ENCODE measurements around the gene CDH13.
A peak's percentile ranks its signal among the peaks of the same experiment; 100 is the strongest.

Gene CDH13

DNA sequence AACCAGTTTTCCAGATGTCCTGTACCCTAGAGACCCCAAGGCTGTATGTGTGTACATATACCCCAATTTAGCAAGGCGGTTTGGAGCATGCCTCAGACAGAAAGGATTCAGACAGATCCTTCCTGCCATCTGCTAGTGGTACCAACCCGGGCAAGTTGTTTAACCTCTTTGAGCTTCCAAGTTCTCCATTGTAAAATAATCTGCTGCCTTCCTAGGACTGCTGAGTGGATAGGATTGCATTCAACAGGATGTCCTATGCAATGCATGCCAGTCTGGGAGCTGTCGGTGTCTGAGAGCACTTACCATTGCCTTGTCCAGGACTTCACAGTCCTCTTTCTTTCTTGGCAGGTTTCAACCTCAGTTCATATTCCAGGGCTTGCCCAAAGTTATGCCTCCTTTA lies 1.9 kb downstream of the CDH13 start:
- no peak for DNase-seq

DNA sequence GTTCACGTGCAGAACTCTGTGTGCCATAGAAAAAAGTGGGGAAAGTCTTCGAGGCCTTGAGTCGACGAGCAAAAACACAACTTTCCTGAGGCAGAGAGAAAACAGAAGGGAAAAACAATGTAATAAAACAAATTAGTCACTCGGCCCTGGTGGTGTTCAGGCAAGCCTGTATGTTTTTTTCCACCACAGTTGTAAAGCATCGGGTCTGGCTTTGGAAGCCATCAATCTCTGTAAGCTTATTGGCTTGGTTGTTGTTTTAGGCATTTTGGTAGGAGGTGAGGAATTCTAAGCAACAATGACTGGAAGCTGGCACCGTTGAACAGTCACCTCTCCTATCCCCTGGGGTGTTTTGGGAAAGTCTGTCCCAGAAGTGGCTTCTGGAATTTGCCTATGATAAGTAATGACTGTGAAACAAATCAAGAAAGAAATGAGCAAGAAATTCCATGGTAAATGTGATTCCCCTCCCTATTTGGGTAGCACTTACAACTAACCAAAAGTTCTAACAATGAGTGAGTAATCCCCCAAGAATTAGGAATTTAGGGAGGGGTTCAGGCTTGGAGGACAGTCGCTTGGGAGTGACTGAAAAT lies 2.8 kb downstream of the CDH13 start:
- DNase-seq: no peak

DNA sequence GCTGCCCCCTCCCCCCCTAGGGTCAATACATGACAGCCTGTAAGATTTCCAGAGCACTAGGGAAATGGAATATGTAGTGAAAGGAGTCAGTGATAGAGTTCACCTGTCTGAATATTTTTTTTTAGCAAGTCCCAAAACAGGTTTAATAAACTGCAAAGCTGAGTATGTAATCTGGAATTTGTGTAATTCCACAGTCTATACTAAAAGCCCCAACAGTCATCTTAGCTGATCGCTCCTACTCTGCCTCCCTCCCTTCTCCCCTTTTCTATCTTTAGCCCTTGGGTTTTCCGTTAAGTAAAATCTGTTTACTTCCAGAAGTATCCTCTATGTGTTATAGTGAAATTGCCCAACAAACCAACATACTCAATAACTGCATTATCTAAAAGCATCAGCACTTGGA lies 3.5 kb downstream of the CDH13 start:
- DNase-seq: no peak

GRCh38 chr16:82630688-82631087 lies 3.9 kb downstream of the CDH13 start:
- no peak for DNase-seq

DNA sequence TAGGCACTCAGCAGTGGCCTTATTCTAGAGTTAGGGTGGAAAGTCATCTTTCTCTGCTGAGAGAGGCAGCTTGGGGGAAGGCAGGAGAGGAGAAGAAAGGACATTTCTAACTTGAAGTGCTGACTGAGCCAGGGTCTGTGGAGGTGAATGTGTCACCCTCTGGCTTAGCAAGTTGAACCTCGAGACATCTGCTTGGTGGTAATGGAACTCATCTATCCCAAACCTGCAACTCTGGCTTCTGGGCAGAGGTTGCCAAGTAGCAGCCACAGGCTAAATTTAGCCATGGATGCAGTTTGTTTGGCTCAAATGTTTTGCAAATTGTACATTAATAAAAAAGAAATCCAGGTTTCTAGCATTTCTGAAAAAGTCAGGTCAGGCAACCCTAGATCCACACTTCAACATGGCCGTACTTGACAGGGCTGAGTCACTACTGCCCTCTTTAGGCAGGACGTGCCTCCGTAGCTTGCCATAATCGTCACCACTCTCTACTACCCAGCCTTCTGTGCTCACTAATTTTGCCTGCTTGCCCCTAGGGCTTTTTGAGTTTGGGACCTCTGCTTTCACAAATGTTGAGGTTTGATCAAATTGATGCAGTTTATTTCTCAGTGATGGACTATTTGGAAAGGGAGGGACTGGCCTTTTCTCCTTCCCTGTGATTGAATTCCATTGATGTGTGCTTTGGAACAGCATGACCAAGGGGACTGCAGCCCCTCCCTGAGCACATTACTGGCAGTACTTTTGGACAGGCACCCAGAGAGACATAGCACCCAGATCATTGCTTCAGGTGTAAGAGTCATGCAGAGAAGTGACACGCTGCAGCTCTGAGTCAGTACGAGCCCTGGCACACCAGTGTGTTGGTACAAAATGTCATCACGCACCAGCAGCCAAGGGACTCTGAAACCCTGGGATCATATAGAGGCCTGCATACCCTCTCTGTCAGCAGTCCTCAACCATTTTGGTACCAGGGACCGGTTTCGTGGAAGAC lies 5.2 kb downstream of the CDH13 start:
- no peak for DNase-seq

DNA sequence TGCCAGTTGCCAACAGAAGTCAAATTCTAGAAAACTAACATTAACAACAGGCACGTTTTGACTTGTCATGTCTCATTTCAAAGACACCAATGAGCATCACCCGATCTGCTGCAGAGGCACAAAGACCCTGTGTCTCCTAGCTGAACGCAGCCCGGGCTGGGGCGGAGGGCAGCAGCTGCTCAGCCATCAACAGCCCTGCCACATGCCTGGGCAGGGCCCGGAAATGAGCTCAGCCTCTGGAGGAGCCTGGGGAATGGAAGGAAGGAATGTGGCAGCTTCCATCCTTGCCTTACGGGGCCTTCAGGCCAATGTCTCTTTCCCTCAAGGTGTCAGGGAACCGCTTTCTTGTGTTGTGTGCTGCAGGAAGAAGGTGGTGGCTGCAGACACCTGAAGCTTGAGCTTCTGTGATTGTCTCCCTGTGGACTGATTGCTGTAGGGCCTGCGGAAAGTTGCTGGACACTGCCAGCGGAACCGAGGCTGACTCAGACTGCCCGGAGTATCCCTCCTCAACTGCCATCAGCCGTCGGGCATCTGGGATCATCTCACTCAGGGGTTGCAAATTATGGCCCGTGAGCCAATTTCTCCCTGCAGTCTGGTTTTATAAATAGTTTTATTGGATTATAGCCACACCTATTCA lies 7.3 kb downstream of the CDH13 start:
- no peak for DNase-seq

GRCh38 chr16:82634955-82635610 lies 8.3 kb downstream of the CDH13 start:
- no peak for DNase-seq

GRCh38 chr16:82636485-82636884 lies 9.7 kb downstream of the CDH13 start:
- no peak for DNase-seq

- DNase-seq: no peak
Observed at GRCh38 chr16:82636958-82637357, 10.2 kb downstream of the CDH13 start.

DNA sequence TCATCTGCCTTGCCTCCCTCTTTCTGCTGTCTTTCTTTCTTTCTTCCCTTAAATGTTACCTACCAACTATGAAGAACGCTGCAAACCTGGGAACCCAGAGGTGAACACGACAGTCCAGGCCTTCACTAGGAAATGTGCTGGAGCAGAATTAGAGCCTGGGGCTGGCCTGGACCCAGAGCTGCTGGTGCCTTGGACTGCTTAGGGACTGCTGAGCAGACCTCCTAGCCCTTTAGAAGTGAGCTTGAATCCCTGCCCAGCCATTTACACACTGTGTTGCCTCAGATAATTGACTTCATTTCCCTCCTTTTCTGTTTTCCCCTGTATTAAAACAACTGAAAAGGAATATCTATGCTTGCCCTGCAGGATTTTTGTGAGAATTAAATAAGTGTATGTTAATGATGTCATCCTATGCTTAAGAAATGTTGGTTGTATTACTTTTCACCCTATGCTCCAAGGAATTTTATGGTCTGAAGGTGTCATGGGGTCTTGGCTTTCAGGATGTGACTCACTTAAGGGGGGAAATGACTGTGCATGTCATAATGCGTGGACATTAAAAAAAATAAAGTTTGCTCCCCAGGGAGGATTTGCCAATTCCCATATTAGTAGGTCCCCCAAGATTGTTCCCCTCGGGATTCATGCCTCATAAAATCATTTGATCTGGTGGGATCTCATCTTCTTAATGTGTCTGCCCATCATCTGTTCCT lies 11.5 kb downstream of the CDH13 start:
- no peak for DNase-seq

DNA sequence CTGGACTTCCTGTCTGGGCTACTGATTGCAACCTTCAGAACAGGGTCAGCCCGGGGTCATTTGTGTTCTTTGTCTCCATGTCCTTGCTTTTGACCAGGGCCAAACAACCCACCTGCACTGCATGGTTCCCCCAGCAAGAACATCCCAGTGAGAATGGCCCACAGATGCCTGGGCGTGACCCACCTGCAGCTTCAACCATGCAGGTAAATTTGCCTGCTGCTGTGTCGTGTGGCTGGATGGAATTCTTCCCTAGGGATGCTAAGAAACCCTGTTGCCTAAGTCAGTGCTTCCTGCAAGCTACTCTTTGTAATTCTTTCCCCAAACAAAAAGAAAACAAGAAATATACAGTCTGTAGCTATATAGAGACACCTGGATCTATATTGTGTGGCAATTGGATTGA lies 12.5 kb downstream of the CDH13 start:
- DNase-seq: no peak

GRCh38 chr16:82639666-82640336 lies 13.0 kb downstream of the CDH13 start:
- DNase-seq: peak; percentile 7 to 21

DNA sequence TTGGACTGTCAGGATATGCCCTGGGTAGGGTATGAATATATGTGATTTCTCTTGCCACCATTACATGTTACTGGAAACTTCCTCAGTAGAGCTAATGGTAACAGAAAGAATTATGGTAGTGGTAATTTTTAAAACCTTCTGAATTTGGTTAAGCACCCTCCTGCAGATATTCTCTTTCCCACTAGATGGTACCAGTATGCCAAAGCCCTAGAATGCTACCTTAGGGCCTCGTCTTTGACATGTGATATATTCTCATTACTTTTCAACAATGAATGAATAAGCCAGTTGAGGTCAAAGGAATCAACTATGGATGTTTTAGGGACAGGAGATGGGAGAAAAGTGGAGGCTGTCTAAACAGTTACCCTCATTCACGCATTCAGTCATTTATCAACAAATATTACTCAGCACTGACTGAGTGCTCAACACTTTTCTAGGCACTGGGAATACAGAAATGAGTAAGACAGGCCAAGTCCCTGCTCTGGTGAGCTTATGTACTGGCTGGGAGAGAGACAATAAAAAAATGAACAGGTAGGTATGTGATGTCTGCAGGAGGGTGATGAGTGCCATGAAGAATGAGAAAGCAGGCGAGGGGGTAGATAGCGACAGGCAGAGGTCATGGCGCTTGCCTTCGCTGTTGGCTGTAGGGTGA lies 14.7 kb downstream of the CDH13 start:
- no peak for DNase-seq

- DNase-seq: no peak
Observed at GRCh38 chr16:82643136-82643535, 16.4 kb downstream of the CDH13 start.

- no peak for DNase-seq
Observed at GRCh38 chr16:82643936-82644630, 17.3 kb downstream of the CDH13 start.

GRCh38 chr16:82646504-82646903 lies 19.7 kb downstream of the CDH13 start:
- no peak for DNase-seq

DNA sequence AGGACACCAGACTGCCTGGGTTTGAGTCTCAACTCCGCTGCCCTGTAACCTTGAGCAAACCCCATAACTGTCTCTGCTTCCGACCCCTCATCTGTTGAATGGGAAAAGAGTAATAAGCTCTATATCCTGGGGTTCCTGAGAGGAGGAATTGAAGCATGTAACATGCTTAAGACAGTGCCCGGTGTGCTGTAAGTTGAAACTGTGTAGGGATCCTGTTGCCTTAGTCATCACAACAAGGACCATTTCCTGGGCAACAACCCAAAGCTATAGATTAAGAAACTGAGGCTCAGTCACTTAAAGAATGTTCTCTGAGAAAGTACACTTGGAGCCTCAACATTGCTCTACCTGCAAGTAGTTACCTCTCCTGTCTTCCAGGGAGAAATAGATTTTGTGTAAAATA lies 23.0 kb downstream of the CDH13 start:
- DNase-seq: no peak

- no peak for DNase-seq
Observed at GRCh38 chr16:82650804-82651203, 24.0 kb downstream of the CDH13 start.

- DNase-seq: no peak
Observed at GRCh38 chr16:82651921-82652601, 25.3 kb downstream of the CDH13 start.

DNA sequence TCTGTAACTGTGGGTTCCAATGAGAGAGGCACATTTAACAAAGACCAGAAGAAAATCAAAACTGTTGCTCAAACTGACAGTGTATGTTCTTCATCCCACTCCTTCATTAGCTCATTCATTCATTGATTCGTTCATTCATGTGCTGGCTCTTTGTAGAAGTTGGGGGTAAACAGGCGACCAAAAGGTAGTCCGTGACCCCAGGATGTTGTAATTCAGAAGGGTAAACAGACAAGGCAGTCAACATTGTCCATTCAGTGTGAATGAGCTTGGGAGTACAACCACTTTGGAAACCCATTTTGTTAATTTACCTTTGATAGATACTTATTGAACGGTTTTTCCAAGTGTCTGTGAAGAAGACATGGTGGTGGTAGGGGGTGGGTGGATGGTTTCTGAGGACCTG lies 26.1 kb downstream of the CDH13 start:
- no peak for DNase-seq

All from inflammatory macrophage (primary cell).